ENCODE data around the gene SEPTIN5.
"Not testable (repeated sequence)": the region's sequence is repeated elsewhere in the genome, so short reads cannot be mapped to it uniquely, and the experiment has no call there.

SEPTIN5 gene

DNA sequence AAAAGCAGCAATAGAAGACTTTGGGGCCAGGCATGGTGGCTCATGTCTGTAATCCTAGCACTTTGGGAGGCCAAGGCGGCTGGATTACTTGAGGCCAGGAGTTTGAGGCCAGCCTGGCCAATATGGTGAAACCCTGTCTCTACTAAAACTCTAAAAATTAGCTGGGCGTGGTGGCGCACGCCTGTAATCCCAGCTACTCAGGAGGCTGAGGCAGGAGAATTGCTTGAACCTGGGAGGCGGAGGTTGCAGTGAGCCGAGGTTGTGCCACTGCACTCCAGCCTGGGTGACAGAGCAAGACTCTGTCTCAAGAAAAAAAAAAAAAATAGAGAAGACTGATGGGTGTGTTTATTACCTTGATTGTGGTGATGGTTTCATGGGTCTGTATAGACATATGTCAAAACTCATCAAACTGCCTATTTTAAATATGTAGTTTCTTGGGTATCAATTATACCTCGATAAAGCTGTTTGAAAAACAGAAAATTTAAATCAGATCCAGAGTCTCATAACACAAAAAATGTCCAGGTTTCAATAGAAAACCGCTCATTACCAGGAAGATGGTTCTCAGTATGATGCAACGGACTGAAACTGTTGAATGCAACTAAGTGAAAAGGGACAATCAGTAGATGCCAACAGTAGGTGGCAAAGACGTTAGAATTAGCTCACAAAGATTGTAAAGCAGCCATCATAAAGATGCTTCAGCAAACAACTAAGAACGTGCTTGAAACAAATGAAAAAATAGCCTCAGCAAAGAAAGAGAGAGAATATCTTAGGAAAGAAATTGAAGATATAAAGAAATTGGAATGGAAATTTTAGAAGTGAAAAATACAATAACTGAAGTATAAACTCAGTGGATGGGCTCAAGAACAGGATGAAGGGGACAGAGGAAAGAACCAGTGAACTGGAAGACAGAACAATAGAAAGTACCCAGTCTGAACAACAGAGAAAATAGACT, 33.1 kb upstream of the SEPTIN5 start:
- DNase-seq (ENCODE audit: low spot score), result no peak

DNA sequence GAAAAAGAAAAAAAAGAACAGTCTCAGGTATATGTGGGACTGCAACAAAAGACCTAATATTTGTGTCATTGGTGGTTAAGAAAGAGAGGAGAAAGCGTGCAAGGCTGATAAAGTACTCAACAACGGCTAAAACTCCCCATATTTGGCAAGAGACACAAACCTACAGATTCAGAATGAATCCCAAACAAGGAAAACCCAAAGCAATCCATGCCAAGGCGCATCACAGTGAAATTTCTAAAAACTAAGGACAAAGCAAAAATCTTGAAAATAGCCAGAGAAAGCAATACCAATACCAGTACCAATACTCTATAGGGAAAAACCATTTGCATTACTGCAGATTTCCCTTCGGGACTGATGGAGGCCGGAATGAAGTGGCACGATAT, 32.4 kb upstream of the SEPTIN5 start:
- no peak for DNase-seq (ENCODE audit: low spot score)

DNA sequence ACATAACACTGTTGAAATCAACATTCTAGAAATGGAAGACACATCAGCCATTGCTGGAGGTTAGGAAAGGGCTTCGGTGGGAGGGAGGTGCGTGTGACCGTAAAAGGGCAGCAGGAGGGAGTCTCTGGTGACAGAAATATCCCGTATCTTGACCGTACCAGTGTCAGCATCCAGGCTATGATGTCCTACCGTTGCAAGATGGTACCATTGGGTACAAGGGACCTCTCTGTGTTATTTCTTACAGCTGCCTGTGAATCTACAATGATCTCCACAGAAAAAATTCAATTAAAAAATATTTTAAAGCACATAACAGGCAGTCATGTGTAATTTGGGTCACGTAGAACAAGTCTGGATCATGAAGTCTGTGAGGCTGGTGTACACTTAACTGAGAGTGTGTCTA, 27.4 kb upstream of the SEPTIN5 start:
- no peak for DNase-seq (ENCODE audit: low spot score)

DNA sequence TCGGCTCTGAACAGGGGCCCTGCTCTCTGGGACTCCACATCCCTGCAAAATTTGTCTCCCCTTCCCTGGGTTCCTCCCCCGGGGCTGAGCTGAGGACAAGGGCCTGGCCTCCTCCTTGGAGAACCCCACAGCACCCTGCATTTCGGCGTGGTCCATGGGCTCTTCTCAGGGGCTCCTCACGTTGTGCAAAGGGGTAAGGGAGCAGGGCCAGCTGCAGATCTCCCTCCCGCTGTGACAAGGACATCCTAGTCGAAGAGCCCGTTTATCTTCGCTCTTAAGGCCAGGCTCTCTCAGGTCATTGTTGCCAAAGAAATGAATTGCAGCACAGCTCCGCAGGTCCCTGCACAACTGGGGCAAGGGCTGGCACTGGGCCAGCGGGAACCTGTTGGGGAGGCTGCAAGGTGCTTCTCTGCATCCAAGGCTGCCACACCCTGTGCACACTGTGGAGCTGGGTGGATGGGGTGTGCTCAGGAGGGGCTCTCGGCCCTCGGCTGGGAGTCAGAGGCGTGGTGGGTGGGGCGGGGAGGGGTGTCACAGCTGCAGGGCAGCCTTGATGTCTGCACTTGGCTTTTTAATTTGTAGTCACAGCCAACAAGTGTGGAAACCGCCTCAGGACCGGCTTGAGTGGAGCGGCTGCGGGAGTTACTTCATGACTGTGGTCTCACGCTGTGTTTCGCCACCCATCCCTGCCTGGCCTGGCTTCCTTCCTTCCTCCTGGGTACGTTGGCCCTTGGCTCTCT, 26.6 kb upstream of the SEPTIN5 start:
- DNase-seq (ENCODE audit: low spot score), result no peak

DNA sequence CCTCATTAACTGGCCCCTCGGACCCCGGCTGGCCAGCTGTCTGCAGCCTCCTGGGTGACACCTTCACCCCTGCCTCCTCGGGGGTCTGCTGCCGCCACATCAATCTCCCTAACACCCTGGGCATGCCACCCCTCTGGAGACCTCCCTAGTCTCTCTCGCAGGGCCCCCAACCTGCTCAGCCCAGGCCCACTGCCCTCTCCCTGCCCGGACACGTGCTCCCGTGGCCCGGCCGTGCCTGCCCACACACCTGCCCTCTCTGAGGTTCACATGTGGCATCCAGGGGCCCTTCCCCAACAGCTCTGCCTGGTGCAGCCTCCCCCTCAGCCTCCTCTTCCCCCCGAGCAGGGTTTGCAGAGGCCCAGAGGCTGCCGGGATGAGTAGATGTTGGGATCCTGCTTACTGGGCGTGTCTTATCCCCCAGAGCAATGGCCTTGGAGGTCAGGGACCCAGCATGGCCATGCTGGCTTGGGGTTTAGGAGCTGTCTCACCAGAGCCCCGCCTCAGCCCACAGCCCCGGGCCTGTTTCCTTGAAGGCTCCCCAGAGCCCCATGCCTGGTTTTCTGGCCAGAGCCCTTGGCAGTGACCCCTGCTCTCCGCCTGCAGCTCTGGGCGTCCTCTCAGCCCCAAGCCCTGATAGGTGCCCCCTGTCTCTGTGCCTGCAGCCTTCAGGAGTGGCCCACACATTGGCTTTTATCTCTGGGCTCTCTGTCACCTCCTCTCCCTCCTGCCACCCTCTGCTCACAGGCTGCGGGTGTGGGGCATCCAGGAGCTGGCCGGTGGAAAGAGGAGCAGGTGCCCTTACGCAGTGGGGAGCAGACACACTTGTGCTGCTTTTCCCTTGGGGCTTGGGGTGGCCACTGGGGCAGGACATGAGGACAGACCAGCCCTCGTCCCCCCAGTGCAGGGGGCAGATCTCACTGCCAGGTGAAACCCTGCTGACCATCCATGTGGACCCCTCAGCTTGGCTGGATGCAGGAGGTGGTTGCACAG, 25.7 kb upstream of the SEPTIN5 start:
- DNase-seq (ENCODE audit: low spot score), result no peak

DNA sequence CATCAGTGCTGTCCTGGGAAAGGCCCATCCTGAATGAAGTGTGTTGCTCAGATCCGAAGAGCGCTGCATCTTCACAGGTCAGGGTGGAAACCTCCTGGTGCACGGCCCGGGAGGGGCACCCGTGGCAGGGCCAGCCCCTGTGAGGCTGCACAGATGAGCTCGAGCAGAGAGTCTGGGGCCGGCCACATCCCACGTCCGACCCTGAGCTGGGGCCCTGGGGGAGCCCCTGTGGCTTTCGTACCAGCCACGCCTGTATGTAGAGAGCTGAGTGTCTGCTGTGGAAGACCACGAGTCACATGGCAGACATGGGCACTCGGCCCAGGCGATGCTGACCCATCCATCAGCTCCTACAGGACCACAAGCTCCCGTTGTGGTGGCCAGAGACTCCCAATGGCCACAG, 24.9 kb upstream of the SEPTIN5 start:
- DNase-seq (ENCODE audit: low spot score), result no peak

- no peak for DNase-seq (ENCODE audit: low spot score)
Observed at GRCh38 chr22:19691007-19691720, 23.1 kb upstream of the SEPTIN5 start.

GRCh38 chr22:19691721-19692341, 22.5 kb upstream of the SEPTIN5 start:
- DNase-seq (ENCODE audit: low spot score), result peak; percentile 72

- no peak for DNase-seq (ENCODE audit: low spot score)
Observed at GRCh38 chr22:19693581-19693980, 20.7 kb upstream of the SEPTIN5 start.

GRCh38 chr22:19693981-19694670, 20.2 kb upstream of the SEPTIN5 start:
- no peak for DNase-seq (ENCODE audit: low spot score)

- no peak for DNase-seq (ENCODE audit: low spot score)
Observed at GRCh38 chr22:19694696-19695095, 19.6 kb upstream of the SEPTIN5 start.

DNA sequence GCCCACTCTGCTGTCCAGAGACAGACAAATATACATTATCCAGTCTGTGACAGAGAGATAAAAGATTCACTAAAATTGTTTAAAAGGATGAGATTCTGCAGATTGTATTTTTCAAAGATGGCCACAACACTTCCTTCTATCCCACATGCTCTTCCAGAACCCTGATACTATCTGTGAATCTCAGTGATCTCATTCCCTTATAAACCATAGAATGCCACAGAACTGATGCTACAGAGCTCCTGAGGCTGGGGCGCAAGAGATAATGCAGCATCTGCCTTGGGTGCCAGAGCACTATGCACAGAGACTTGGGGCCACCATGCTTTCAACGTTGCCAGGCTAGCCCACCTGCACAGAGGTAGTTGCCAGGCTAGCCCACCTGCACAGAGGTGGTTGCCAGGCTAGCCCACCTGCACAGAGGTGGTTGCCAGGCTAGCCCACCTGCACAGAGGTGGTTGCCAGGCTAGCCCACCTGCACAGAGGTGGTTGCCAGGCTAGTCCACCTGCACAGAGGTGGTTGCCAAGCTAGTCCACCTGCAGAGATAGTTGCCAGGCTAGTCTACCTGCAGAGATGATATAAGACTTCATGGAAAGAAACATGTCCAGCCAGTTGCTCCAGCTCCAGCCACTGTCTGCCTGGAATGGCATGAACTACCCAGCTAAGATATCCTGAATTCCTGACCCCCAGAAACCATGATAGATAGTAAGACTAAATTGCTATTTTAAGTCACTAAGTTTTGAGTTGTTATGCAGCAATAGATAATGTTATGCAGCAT, 17.6 kb upstream of the SEPTIN5 start:
- DNase-seq (ENCODE audit: low spot score), result no peak

DNA sequence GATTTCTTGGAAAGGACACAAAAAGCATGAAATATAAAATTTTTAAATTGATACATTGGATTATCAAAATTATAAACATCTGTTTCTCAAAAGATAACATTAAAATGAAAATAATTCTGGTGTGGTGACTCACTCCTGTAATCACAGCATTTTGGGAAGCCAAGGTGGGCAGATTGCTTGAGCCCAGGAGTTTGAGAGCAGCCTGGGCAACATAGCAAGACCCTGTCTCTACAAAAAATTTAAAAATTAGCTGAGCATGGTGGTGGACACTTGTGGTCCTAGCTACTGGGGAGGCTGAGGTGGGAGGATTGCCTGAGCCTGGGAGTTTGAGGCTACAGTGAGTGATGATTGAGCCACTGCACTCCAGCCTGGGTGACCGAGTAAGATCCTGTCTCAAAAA, 16.4 kb upstream of the SEPTIN5 start:
- not testable (repeated sequence) for DNase-seq (ENCODE audit: low spot score)

DNA sequence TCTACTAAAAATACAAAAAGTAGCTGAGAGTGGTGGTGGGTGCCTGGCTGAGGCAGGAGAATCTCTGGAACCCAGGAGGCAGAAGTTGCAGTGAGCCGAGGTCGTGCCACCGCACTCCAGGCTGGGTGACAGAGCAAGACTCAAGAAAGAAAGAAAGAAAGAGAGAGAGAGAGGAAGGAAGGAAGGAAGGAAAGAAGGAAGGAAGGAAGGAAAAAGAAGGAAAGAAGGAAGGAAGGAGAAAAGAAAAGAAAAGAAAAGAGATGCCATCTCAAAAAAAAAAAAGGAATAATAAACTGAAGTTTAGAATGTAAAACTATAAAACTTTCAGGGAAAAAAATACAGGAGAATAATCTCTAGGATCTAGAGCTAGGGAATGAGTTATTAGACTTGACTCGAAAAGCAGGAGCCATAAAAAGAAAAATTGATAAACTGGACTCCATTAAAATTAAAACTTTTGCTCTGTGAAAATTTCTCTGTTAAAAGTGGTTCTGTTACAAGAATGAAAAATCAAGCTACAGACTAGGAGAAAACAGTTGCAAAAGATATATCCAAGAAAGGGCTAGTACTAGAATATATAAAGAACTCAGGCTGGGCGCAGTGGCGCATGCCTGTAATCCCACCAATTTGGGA, 13.4 kb upstream of the SEPTIN5 start:
- DNase-seq (ENCODE audit: low spot score), result no peak

- no peak for DNase-seq (ENCODE audit: low spot score)
Observed at GRCh38 chr22:19701420-19702145, 12.7 kb upstream of the SEPTIN5 start.

DNA sequence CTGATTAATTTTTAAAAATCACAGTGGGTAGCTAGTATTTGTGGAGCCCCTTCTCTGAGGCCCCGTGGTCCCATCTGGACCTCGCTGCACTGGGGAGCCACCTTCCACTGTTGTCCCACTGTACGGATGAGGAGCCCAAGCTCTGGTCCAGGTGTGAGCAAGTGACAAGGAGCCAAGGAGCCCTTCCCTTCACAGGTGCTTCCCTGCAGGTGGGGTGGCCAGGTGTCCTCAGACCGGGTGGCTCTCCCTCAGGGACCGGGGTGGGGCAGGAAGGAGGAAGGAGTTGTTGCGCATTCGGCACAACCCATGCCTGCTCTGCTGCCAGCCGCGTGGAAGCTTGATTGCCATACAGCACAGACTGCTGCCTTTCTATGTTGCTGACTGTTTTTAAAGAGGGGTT, 10.4 kb upstream of the SEPTIN5 start:
- DNase-seq (ENCODE audit: low spot score), result no peak

DNA sequence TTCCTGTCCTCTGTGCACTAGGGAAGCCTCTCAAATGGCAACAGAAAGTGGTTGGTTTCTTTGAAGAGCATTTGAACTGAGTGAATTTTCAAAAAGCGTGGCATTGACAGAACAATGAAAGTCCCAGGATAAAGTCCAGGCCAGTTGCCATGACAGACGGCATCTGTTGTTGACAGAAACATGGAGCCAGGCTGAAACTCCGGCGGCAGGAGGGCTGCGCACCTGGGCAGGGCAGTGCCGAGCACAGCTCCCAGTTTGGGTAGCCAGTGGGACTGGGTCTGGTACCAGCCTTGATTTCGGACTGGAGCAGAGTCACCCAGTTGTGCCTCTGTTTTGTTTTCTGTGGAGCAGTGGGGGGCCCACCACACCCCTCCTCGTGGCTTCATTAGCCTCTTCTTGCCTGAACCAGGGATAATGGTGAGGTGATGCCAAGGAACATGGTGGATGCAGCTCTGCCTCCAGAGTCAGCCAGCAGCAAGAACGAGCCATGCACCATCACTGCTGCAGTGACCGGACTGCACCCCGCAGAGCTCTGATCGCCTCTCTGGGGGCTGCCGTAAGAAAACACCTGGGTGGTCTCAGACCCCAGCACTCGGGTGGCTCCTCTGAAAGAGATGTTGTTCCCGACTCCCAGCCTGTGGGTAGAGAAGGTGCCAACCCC, 9.8 kb upstream of the SEPTIN5 start:
- no peak for DNase-seq (ENCODE audit: low spot score)

Measured in AG08396 (cell line).